Fibroblast of pulmonary artery (primary cell): Measurements from ENCODE around the gene COX18.

Experiments used
- DNase-seq: peaks from one replicate; pipeline ENCODE4 v3.0.0-alpha.2; 2010; ENCODE audit warnings: low read depth
- H3K4me3 ChIP-seq: replicated peaks from 2 replicates; pipeline ENCODE4 v1.5.1; 2011; ENCODE audit warnings: low read depth, mild to moderate bottlenecking, control low read depth, low read length, moderate library complexity
- TF ChIP-seq, protein P1 (sequence below): IDR thresholded peaks from 2 replicates; pipeline ENCODE4 v1.5.1; 2011; ENCODE audit warnings: mild to moderate bottlenecking, control low read depth, low read length, inconsistent platforms; ENCODE audit errors: missing control alignments

Gene COX18

DNA sequence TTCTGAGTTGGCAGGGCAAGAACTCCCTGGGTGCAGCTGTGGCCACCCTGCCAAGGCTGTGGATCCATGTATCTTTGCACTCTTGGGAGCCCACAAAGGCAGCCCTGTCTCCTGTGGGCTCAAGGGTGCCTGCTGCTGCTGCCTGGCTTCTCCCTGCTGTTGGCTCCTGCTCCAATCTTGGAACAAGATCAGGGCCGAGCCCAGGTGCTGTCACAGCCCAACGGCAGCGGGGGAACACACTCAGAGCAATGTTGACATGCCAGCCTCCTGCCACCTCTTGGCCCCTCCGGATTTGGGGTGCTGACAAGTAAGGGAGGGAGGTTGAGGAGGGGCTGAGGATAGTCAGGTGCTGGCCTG is 57.9 kb downstream of the COX18 start:
- no peak for DNase-seq
- TF ChIP-seq, protein P1, sequence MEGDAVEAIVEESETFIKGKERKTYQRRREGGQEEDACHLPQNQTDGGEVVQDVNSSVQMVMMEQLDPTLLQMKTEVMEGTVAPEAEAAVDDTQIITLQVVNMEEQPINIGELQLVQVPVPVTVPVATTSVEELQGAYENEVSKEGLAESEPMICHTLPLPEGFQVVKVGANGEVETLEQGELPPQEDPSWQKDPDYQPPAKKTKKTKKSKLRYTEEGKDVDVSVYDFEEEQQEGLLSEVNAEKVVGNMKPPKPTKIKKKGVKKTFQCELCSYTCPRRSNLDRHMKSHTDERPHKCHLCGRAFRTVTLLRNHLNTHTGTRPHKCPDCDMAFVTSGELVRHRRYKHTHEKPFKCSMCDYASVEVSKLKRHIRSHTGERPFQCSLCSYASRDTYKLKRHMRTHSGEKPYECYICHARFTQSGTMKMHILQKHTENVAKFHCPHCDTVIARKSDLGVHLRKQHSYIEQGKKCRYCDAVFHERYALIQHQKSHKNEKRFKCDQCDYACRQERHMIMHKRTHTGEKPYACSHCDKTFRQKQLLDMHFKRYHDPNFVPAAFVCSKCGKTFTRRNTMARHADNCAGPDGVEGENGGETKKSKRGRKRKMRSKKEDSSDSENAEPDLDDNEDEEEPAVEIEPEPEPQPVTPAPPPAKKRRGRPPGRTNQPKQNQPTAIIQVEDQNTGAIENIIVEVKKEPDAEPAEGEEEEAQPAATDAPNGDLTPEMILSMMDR: no peak
- H3K4me3 ChIP-seq: no peak overlapping the region

DNA sequence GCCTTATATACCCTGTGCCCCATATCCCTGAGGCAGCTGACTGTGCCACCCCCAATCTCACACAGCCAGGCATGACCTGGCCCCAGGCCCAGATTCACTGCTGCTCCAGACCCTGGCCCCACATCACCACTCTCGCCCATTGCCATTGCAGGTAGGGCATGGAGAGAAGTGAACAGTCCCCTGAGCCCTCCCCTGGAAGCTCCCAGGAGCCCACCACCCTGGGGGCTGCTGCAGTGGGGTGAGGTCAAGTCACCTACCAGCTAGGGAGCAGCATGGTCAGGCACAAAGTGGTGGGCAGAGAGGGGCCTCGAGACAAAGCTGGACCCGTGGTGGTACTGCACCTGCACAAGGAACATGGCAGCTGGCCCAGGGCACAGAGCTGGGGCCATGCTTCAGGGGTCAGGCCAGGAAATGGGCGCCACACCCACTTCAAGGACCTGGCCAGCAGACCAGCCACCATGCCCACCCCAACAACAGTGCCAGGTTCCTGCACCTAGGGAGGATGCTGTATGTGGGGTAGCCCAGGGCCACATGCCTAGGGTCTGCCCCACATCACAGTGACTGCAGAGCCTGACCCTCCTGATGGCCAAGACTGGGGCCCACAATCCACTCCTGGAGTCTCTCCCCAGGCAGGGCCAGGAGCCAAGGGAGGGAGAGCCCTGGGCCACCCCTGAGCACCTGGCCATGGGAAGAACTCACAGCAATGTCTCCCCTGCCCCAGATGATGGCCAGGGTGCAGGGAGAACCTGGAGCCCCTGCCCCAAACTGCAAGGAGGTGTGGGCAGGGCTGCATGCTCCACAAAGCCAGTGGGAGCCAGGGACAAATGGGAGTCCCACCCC is 58.5 kb downstream of the COX18 start:
- TF ChIP-seq, protein P1: no peak
- H3K4me3 ChIP-seq: no peak overlapping the region
- DNase-seq: no peak

DNA sequence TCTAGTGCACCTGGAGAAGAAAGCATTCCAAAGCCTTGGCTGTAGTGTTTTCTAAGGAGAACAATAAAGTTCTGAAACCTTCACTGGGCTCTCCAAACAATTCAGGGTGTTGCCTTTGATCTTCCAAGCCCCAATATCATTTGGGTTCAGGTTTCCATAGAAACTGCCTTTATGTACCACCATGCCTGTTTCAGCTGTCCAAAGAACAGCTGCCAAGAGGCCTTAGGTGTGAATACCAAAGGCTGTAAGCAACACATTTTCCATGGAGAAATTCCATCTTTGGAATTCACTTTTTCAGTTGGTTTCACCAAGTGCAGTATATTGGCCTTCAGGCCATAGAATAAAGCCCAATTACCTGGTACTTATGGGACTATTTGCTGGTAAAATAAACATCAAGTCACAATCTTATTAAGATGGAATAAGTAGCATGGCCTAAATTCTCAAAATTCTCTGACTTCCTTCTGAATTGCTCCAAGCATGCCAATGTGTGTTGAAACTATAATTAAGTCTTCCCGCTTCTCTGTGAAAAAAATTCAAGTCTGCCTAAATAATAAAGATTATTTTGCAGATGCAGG is 61.9 kb downstream of the COX18 start:
- no peak overlapping the region for H3K4me3 ChIP-seq
- TF ChIP-seq, protein P1: no peak
- no peak for DNase-seq

DNA sequence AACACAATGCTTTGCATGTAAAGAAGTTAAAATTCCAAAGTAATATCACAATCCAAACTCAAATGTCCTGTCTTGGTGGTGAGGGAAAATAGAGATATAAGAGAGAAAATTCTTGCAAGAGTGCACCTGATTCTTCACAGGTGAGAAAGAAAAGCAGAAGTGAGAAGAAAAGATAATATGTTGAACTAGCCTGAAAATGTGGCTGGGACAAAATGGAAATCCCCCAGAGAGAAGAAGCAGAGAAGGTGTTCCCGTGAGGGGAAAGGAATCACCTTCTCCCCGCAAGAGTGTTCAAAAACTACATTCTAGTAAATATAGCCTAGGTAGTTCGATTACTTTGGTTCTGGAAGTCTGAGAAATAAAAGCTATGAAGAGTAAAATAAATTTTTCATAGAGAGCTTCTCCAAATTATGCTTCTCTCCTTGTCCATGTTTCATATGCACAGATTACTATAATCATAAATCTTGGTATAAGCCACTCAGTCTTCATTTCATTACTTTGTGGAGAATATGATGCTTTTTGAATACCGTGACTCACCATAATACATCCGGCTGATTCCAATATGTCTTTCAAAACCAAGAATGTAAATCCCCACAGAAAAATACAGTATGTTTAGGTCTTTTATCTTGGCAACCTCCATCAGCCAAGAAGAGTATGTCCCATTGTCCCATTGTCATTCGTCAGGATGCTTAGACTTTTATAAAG is 63.1 kb downstream of the COX18 start:
- TF ChIP-seq, protein P1: no peak

DNA sequence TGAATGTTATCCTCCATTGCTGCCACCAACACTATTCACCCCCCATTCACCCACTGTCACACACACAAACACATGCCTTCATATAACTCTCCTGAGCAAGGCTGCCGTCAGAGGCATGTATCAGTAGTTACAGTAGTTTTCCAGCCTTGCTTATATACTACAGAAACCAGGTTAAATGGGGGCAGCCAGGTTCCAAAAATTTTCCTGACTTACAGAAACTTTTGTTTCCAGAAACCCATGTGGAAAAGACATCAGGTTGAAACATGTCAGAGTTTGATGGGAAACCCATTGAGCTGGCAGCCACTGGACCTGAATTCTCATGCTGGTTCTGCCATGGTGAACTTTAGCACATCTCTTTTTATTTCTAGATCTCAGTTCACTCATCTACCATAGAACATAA is 64.0 kb downstream of the COX18 start:
- H3K4me3 ChIP-seq: no peak overlapping the region
- TF ChIP-seq, protein P1: no peak
- DNase-seq: no peak

More for the DNA sequence above, 63.1 kb downstream of the COX18 start:
- H3K4me3 ChIP-seq: no peak overlapping the region
- no peak for DNase-seq
